GM18868 (cell line): ENCODE measurements around the gene DGCR2.

Experiments used
- ATAC-seq: cut with Tn5 transposase; IDR thresholded peaks from one replicate; pipeline ENCODE4 v1.9.1; 2021; ENCODE audit warnings: mild to moderate bottlenecking, moderate library complexity; ENCODE audit not compliant: unreplicated experiment

Gene DGCR2

DNA sequence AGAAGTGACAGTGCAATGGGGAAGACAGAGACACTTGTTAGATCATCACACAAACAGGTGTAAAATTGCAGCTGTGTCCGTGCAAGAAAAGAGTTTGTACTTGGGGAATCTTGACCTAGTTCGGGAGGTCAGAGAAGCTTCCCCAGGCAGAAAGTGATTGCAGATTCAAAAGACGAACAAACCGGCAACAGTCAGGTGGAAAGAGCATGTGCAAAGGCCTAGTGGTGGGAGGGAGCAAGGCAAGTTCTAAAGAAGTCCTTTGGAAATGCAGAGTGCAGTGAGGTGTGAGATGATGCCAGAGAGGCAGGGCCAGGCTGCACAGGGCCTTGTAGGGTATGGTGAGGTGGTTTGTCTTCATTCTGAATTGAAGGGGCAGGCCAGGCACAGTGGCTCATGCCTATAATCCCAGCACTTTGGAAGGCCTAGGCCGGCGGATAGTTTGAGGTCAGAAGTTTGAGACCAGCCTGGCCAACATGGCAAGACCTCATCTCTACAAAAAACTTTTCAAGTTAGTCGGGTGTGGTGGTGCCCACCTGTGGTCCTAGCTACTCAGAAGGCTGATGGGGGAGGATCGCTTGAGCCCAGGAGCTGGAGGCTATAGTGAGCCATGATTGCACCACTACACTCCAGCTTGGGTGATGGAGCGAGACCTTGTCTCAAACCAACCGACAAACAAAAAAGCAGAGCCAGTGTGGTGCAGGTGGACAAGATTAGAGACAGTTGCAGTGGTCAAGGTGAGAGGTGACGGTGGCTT, 24.2 kb upstream of the DGCR2 start:
- no peak for ATAC-seq

DNA sequence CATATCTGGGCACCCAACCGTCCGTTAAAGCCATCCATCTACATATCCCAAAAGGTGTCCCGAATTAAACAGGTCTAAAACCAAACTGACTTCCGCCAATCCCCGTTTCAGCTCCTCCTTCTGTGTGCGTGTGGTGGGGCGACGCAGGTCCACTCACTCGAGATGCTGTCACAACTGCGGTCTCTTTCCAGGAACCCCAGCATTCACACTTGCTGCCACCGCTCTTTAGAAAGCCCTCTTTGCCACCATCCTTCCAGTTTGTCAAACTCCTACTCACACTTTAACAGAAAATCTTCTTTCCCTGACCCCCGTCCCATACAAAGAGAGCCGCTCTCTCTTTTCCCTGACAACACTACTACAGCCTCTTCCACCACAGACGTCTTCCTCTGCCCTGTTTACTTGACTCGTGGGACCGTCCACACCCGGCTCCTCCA, 21.8 kb upstream of the DGCR2 start:
- no peak for ATAC-seq

DNA sequence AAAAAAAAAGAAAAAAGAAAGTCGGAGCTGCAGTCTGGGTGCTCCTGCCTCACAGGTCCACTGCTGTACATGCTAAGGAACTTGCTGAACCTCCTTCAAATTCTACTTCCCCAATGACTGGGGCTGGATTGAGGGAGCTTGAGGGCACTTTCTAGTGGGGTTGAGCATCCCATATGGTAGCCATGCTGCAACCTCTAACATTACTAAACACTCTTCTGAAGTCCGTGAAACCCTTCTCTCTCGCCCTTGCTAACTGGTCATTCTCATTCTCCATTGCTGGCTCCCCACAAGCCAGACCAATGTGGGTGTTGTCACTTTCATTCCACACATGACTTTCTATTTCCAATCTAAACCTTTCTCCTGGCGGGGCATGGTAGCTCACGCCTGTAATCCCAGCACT, 21.0 kb upstream of the DGCR2 start:
- no peak for ATAC-seq

DNA sequence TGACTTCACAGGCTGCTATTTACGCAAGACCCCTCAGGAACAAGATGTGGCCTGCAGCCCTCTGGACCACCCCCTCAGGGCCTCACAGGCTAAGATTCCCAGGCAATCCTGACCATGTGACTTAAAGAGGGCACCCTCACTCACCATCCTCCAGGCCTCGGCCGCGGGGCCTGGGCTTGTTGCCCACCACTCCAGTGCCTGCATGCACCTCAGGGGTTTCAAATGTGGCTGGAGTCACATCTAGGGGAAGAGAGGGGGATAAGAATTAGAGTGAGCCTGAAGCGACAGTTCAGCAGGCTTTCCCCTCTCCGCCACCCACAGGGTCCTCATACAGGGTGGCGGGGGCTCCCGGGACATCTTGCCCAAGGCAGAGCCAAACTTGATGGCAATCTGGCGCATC, 20.2 kb upstream of the DGCR2 start:
- no peak for ATAC-seq

DNA sequence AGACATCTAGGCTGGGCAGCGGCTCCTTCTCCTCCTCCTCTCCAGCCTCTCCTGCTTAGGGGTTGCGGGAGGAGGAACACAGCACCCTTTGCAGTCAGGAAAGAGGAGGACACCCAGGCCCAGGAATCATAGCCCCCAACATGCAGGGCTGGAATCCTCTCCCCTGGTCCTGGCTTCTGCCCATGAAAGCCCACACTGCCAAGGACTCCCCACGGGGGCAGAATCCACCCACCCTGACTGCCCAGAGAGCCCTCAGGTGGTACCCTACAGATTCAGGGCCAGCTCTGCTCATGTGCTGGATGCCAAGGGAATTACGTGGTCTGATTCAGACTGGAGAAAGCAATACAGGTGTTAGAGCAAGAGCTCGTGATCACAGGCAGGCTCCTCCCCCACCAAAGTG, 17.8 kb upstream of the DGCR2 start:
- no peak for ATAC-seq

DNA sequence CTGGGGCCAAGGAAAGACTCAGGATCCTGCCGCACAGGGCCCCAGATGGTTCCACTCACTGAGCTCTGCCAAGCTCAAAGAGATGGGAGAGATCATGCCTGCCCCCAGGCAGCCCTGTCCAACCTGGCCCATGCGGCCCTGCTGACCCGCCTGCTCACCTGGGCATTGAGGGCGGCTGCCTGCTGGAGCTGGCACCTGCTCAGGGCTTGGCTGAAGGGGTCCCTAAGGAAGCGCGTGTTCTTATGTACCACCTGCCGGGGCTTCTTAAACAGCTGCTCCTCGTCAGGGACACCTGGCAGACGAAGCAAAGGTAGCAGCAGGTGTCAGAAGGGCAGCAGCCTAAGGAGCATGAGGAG, 16.8 kb upstream of the DGCR2 start:
- no peak for ATAC-seq

DNA sequence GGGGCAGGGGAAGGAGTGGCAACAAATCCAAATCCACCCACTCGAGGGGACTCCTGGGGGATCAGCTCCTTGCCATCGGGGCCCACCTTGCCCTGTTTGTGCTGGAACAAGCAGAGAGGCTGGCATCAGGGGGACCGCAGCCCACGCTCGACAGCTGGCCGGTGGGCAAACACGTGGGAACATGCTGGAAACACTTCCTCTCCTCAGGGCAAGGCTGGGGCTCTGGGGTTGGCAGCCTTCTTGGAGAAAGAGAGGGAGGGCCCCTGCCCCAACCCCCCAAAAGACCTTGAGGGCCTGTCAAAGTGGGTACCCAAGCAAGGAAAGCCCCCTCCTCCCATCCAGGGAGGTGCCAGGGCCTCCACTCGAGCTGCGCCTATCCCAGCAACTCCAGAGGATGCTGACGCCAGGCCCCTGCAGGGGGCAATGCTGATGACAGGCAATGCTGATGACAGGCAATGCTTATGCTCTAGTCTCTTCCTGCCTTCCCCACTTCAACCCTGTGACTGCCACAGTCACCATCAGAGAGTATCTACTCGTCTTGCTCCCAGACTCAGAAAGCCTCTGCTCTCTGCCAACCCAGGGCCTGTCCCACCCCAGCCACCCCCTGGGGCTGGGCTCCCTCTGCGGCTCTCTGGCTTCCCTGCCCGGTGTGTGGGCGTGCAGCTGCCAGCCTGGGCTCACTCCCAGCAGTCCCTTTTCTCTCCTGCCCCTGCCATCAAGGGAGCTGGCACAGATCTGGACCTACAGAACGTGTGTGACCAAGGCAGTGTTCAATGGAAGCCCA, 16.2 kb upstream of the DGCR2 start:
- ATAC-seq = no peak

DNA sequence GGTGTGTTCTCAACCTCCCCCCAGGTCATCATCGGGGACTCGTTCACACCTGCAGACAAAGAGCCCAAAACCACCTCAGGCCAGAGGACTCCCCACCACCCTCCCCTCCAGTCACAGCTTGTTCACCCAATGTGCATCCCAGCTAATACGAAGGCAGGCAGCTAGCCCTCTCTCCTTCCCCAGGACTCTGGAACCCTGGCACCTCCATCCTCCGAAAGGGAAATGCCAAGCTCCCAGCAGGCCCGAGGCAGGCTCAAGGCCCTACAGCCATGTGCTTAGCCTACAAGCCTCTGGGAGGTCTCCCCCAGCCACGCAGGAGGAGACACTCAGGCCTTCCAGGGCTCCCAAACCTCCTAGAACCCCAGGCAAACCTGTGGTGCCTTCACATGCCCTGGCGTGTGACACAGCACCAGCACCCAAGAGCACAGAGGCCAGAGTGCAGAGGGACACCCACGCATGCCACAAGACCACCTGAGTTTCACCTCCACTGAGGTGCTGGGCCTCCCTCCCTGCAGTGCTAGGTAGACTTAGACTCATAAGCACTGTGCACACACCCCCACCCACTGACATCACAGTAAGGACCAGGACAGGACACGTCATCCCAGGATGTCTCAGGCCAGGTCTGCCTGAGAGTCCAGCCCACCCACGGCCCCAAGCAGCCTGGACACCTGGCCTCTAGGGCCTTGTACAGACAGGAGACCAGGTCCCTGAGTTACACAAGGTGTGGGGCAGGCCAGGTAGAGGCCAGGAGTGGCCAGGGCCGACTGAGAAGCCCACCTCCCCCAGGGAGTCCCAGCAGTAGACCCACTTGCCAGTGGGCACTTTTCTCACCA, 15.4 kb upstream of the DGCR2 start:
- ATAC-seq = no peak

DNA sequence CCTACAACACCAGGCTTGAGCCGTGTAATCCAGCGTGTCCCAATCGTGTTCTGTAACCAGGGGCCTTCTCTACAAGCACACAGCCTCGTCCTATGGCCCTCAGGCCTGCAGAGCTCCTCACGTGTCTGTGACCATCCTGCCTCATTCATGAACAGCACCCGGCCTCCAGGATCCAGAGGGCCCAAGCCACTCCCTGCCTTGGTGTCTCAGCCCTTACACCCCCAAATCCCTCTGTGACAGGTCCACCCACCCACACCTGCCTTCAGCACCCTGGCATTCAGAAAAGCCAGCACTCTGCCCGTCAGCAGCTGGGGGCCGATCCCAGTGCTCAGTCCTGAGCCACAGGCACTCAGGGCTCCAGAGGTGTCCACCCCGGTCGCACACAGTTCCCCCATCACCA, 14.7 kb upstream of the DGCR2 start:
- no peak for ATAC-seq

DNA sequence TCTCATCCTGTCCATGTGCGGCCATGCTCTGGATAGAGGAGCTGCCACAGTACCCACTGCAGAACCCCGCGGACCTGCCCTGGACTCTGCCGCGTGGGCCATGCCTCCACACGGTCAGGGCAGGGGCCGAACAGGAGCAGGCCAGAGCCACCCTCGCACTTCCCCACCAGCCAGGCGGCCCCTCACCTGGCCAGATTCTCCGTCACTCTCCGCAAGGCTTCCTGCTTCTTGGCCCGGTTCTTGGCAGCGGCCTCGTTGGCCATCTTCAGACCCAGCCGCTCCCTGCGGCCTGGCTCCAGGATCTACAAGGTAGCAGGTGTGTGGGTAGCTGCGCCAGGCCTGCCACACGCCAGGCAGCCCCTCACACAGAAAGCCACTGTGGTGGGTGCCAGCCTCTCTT, 12.7 kb upstream of the DGCR2 start:
- ATAC-seq = no peak

DNA sequence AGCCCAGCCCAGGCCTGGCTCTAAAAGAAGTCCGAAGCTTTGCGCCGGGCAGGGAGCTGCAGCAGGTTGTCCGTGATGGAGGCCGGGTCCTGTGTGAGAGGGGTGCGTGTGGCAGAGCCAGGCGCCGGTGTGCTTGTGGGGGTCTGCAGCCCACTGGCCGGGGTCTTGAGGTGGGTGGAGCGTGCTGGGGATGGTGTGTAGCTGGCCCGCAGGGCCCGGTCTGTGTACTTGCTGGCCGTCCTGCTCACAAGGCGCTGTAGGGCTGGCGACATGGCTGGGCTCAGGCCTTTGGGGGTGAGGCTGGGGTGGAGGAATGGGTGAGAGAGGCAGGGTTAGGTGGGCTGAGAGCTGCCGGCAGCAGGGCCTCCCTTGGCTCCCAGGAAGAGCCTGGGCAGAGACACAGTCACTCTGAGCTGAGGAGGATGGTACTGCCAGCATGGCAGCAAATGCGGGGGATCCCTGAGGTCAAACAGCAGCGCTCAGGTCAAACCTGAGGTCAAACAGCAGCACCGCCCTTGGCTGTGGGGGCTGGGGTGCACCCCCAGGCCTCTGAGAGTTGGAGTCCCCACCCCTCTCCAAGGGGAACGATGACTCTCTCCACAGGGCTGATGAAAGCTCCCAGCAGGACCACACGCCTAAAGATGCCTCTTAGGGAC, 12.1 kb upstream of the DGCR2 start:
- ATAC-seq = no peak

DNA sequence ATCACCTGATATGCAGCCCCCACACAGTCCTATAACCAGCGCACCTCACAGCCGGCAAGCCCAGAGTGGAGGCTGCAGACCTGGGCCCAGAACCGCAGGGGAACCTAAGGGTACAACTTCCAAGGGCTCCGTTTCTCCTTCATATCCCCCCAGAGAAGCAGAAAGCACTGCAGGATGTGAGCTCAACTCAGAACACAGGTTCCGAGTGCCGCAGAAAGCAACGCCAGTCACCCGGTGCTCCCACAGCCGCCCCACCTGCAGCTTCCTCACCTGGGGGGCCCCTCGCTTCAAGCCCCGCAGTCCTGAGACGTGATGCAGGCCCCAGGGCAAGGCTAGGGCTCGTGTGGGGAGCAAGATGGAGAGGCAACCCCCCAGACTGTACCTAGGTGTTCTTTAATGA, 11.3 kb upstream of the DGCR2 start:
- no peak for ATAC-seq

DNA sequence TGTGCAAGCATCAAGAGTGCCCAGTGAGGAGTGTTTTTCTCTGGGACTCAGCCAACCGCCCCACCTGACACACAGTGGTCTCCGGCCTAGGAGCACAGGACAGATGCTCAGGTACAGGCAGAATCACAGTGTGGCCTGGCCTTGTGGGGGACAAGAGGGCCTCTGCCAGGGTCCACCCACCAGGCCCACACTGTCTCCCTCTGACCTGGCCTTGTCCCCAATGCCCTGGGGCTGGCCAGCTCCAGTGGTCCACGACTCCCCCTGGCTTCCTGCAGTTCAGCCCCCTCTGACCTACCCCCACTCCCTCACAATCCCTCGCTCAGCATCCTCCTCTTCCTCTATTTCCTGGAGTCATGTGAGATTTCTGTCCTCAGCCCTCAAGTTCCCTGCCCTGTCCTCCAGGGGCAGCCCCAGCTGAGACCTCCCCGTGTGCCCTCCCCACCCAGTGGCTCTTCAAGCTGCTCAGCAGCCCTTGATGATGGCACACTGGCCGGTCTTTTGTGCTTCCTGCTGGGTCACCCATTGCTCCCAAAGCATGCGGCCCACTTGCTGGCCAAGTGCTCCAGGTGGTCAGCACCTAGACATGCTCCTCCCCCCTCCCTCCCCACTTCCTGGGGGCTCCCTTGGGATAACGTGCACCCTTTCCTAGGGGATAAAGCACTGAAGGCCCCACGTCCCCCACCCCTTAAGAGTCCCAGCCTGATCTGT, 10.6 kb upstream of the DGCR2 start:
- no peak for ATAC-seq

DNA sequence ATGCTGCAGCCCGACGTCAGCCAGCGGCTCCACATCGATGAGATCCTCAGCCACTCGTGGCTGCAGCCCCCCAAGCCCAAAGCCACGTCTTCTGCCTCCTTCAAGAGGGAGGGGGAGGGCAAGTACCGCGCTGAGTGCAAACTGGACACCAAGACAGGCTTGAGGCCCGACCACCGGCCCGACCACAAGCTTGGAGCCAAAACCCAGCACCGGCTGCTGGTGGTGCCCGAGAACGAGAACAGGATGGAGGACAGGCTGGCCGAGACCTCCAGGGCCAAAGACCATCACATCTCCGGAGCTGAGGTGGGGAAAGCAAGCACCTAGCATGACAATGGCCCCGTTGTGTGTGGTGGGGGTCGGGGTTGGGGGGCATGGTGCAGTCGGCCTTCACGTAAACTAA, 9.9 kb upstream of the DGCR2 start:
- no peak for ATAC-seq

DNA sequence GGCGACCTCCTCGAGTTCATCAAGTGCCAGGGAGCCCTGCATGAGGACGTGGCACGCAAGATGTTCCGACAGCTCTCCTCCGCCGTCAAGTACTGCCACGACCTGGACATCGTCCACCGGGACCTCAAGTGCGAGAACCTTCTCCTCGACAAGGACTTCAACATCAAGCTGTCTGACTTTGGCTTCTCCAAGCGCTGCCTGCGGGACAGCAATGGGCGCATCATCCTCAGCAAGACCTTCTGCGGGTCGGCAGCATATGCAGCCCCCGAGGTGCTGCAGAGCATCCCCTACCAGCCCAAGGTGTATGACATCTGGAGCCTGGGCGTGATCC, 9.4 kb upstream of the DGCR2 start:
- no peak for ATAC-seq

DNA sequence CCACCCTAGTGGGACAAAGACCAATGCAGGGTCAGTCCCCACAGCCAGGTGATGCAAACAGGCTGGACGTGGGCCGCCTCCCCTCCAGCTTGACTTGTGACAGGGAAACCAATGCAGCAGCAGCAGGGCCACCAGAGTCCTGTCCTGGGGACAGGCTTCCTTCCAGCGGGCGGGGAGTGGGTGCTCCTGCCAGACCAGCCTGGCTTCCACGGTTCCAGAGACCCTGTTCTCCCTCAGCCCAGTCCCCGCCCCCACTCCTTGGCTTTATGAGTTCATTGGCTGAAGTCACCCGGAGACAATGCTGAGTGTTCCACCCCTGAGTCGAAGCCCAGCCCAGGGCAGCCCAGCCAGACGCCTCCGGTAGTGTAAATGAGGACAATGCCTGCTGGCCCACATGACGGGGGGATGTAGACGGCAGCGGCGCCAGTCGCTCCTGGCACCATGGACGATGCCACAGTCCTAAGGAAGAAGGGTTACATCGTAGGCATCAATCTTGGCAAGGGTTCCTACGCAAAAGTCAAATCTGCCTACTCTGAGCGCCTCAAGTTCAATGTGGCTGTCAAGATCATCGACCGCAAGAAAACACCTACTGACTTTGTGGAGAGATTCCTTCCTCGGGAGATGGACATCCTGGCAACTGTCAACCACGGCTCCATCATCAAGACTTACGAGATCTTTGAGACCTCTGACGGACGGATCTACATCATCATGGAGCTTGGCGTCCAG, 8.9 kb upstream of the DGCR2 start, which contains the start of gene TSSK2:
Gene TSSK2, plus strand, starts transcription at position 350 of the 726 bp plus-strand sequence. Its CDS starts 92 bp downstream, at position 442.
- ATAC-seq = no peak

DNA sequence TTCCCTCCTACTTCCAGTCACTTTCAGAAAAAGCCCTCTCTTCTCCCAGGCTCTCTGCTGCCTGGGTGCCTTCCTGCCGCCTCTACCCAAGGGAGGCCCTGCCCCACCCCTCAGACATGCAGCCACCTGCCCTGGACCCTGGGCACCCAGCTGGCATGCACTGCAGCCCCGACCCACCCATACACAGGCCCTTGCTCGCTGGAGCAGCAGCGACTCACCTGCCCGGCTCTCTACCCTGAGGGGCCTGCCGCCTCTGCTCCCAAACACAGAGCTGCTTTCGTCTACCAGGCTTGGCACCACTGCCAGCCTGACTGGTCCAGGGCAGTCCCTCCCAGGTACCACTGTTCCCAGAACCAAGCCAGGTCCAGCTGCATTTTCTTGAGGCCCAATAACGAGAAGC, 7.7 kb upstream of the DGCR2 start:
- no peak for ATAC-seq

DNA sequence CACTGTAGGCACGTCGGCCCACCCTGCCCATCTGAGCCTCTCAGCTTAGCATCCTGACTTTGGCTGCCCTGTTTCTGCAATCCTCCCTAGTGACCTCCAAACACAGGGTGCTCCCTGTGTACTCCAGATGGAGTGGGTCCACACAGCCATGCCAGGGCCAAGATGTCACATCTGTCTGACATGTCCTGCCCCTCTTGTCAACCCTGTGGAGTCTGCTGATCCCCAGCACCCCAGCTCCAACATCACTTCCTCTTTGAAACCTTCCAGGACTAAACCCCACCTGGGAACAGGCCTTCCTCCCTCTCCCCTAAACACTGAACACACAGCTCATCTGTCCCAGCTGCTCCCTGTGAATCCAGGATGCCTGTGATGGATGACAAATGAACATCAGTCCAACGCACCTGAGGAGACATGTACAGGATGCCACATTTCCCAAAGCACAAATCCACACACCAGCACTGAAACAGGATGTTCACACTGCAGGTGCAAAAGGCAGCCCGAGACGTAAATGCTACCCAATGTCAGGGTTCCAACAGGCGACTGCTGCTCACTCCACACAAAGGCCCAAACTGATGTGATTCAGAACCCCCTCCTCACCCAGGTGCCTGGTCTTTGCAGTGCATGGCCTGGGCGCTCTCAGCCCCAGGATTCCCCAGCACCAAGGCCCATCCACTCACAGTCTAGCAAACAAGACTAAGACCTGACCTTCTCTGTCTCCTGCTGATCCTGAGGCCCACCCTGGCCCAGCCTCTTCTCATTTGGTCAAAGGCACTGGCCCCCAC, 6.9 kb upstream of the DGCR2 start:
- no peak for ATAC-seq

DNA sequence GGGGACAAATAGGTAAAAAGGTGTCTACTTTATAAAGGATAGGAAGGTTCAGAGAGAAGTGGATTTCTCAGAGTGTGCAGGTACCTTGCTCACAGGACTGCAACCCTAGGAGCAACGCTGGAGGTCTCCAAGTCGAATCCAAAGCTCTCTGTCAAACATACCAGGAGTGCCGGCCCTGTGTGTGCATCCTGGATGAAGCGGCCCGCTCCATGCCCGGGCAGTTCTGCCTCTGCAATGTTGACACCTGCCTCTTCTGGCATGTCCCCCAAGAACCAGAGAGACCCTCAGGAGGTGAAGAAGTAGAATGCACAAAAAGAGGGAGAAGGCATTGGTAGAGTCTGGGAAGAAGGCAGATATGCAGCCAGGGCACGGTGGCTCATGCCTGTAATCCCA, 5.8 kb upstream of the DGCR2 start:
- no peak for ATAC-seq
